HG02970 (cell line): Measurements from ENCODE around the gene USP30.
"Not testable (repeated sequence)": the region's sequence is repeated elsewhere in the genome, so short reads cannot be mapped to it uniquely, and the experiment has no call there.

Experiments used
- ATAC-seq: cut with Tn5 transposase; IDR thresholded peaks from one replicate; pipeline ENCODE4 v1.9.1; 2021; ENCODE audit warnings: mild to moderate bottlenecking, moderate library complexity, moderate number of reproducible peaks; ENCODE audit not compliant: unreplicated experiment, low FRiP score

USP30 gene

DNA sequence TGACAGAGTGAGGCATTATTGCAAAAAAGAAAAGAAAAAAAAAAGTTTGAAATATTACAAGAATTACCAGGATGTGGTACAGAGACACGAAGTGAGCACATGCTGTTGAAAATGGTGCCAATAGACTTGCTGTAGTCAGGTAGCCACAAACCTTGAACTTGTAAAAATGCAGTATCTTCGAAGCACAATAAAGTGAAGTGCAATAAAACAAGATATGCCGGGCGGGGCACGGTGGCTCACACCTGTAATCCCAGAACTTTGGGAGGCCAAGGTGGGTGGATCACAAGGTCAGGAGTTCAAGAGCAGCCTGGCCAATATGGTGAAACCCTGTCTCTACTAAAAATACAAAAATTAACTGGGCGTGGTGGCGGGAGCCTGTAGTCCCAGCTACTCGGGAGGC, 2.6 kb upstream of the USP30 start:
- ATAC-seq, result not testable (repeated sequence)

DNA sequence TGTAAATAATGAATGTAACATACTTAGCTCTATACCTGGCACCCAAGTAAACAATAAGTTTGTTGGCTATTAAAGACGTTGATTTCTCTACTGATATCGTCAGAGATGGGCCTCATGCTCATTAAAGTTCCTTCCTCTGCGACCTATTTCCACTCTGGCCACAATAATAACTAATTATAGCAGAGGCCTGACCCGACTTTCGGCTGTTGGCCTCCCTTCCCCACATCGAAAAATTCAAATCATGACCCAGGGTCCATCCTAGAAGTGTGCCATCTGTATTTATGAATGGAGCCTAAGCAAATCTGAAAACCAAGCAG, 321 bp upstream of the USP30 start:
- no peak for ATAC-seq

DNA sequence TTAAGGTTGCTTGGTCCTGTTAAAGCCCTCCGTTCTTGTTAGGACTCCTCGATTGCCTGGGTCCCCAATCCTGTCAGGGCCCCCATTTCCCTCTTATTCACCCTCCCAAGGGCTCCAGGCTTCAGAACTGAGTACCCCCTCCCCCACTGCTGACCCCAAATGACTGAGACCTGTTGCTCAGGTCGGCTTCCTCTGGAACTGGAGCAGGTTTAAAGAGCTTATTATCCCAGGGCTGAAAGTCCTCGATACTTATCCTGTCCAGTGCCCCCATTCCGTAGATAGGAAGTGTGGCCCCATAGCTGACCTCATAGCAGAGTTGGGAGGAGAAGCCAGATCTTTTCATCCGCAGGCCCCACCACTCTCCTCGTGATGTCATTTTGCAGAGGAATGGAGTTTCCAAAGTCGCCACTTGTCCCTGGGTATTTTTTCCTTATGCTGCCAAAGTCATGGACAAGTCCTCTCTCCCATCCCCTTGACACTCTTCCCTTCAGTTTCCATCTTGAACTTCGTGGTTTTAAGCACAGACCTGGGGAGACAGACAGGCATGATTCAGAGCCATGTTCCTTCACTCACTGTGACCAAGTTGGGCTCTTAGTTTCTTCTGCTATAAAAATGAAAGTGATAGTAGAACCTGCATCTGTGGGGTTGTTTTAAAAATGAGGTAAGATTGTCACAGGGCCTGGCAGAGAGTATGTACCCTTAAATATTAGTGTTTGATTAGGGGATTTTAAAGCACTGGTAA, 1.2 kb downstream of the USP30 start:
- ATAC-seq, result no peak

DNA sequence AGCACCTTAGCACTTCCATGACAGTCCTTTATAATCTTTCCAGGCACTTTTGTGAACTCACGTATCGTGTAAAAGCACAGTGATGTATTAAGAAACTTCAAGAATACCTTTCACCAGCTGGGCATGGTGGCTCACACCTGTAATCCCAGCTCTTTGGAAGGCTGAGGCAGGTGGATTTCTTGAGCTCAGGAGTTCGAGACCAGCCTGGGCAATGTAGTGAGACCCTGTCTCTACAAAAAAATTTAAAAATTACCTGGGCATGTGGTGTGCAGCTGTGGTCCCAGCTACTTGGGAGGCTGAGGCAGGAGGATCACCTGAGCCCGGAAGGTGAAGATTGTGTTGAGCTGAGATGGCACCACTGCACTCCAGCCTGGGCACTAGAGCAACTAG, 1.7 kb downstream of the USP30 start:
- ATAC-seq, result not testable (repeated sequence)

DNA sequence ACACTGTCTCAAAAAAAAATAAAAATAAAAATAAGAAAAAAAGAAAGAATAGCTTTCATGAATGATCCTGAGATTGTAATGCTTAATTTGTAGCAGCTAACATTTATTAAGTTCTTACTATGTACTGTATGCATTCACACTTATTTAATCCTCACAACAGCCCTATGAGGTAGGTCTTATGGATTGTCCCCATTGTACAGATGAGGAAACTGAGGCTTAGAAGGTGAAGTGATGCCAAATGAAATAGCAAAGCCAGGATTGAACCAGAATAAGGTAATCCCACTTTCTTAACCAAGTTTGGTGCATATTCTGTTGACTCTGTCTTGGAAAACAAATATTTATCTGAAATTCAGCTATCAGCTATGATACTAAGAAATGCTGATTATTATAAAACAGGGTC, 2.1 kb downstream of the USP30 start:
- ATAC-seq, result no peak

DNA sequence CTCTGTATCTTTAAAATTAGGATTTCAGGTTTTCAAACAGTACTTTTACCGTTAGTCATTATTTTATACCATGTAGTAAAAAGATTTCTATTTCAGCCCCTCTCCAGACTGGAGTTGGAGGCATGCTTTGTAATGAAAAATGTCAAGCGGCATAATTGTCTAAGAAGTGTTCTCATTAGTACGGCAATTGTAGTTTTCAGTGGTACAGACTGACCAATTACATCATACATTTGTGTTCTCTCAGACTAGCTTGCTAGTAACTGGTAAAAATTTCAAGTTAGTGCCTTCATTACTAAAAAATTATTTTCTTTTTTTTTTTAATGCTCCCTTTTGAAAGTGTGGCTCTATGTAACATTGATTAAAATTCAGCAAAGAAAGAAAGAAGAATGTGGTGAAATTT, 4.5 kb downstream of the USP30 start:
- ATAC-seq, result no peak

DNA sequence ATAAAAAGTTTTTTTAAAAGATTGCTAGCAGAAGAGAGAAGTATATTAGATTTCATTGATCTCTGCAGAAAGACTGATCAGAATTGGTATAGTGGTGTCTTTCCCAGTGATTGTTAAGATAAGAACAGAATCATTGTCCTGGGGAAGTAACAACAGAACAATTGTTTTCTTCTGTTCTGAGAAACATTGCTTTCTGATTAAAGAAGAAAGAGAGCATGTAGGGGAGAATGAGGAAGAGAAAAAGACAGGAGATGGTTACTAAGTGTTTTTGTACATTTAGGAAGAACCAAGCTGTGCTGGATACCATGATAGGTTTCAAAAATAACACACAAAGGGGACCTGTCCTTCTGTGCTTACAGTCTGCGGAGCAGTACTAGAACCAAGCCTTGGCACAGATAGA, 5.0 kb downstream of the USP30 start:
- ATAC-seq, result no peak

DNA sequence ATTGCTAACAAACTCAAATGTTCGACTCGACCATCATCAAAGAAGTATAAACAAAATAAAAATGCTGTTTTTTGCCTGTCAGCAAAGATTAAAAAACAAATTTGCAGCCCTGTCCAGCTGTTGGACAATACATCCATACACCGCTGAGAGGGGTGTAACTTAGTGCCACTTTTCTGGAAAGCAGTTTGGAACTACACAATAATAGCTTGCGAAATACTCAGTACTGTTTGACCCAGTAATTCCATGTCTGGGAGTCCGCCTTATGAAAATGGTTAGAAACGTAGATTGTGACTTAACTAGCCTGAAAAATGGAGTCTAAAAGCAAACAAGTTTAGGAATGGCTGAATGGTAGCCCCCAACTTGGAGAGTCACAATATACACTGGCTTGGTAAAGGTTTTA, 6.4 kb downstream of the USP30 start:
- no peak for ATAC-seq

DNA sequence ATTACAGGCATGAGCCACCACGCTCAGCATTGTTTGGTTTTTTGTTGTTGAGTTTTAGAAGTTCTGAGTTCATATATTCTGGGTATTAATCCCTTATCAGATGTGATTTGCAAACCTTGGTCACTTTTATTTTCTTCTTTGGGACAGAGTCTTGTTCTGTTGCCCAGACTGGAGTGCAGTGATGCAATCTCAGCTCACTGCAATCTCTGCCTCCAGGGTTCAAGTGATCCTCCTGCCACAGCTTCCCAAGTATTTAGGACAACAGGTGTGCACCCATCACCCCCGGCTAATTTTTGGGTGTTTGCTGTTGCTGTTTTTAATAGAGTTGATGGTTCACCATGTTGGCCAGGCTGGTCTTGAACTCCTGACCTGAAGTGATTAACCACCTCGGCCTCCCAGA, 11.8 kb downstream of the USP30 start:
- ATAC-seq, result no peak

DNA sequence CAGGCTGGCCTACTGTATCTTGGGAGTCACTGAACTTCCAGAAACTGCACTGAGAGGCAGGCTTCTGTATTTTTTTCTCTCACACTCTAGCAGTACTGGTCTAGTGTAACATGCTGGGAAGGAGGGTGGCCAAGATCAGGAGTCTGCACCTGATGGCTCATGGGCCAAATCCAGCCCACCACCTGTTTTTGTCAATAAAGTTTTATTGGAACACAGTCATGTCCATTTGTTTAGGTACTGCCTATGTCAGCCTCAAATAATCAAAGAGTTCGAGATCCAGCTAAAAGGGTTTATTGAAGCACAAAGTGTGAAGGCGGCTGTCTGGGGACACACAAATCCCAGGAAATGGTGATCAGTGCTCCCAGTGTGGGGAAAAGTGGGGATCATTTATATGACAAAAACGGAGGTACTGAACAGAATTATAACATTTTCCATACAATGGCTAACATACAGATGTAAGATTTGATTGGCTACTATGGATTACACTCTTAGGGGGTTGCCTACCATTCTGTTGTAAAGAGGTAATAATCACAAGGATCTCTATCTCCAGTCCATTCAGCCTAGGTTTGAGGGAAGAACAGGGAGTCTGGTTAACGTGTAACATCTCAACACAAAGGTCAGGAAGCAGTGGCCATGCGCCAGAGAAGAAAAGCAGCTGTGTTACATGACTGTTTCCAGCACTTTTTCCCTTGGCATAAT, 12.9 kb downstream of the USP30 start:
- no peak for ATAC-seq

DNA sequence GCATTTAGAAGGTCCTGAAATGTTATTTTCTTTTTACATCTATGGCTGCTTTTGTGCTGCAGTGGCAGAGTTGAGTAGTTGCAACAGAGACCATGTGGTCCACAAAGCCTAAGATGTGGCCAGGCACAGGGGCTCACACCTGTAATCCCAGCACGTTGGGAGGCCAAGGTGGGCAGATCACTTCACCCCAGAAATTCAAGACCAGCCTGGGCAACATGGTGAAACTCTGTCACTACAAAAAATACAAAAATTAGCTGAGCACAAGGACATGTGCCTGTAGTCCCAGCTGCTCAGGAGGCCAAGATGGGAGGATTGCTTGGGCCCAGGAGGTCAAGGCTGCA, 13.4 kb downstream of the USP30 start:
- ATAC-seq, result no peak

DNA sequence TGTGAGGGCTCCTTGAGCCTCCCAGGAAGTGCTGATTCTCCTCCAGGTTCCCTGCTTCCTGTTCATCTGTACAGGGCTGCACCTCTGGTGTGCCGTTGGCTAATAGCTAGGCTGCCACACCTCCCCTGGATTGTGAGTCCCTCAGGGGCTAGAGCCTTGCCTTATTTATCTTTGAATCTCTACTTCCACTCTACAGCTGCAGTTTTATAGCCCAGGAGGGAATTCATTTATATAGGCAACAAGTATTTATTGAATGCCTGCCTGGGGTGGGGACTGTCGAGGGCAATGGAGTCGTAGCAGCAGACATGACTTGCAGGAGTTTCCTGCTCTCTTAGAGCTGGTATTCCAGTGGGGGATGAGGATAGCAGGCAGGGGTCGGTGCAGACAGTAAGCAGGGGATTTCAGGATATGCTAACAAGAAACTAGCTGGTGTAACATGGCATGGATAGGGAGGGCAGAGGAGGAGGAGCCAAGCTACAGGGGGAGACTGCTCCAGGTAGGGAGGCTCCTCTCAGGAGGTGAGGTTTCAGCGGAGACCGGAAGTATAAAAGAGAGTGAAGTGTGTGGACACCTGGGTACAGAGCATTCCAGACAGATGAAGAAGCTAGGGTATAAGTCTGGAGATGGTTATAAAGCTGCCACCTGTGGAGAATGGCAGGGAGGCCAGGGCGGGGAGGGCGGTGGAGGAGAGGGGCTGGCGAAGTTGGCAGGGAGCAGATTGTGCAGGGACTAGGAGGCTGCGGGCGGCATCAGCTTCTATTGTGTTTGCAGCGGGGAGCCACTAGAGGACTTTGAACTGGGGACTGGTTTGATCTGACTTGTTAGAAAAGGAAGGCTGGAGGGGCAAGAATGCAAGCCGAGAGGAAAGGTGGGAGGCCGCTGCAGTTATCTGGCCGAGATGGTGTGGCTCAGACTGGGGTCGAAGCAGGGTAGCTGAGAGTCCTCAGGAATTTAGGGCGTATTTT, 17.2 kb downstream of the USP30 start:
- no peak for ATAC-seq

DNA sequence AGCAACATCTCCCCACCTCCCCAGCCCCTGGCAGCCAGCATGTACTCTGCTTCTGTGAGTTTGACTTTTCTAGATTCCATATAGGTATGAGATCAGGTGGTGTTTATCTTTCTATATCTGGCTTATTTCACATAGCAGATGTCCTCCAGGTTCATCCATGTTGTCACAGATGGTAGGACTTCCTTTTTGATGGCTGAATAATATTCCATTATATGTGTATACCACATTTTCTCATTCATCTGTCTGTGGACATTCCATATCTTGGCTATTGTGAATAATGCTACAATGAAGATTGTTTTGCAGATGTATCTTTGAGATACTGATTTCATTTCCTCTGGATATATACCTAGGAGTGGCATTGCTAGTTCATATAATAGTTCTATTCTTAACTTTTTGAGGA, 22.5 kb downstream of the USP30 start:
- no peak for ATAC-seq

DNA sequence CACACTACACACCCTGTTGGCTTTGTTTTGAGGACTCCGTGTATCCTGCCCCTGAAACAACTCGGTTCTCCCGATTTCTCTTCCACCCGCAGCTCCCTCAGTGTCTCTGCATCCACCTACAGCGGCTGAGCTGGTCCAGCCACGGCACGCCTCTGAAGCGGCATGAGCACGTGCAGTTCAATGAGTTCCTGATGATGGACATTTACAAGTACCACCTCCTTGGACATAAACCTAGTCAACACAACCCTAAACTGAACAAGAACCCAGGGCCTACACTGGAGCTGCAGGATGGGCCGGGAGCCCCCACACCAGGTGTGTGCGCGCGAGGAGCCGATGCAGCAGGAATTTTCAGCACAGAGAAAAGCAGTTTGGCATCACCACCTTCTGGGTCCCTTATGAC, 30.4 kb downstream of the USP30 start:
- no peak for ATAC-seq

DNA sequence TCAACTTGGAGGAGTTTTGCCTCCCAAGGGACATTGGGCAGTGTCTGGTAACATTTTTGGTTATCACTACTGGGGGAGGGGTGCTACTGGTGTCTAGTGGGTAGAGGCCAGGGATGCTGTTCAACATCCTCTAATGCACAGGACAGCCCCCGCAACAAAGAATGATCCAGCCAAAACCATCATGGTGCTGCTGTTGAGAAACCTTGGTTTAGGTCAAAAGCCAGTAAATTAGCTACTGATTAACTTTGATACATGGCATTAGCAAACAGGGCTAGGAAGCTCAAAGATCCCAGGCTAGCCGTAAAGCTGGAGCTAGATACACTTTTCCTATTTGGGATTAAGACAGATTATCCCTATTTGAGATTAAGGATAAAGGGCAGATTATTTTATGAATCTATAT, 32.0 kb downstream of the USP30 start:
- ATAC-seq, result no peak

DNA sequence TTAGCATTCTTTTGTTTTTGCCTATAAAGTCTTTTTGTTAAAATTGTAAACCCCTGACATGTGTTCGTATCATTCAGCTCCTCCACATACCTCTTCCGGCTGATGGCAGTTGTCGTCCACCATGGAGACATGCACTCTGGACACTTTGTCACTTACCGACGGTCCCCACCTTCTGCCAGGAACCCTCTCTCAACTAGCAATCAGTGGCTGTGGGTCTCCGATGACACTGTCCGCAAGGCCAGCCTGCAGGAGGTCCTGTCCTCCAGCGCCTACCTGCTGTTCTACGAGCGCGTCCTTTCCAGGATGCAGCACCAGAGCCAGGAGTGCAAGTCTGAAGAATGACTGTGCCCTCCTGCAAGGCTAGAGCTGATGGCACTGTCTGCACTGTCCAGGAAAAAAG, 33.2 kb downstream of the USP30 start:
- no peak for ATAC-seq

DNA sequence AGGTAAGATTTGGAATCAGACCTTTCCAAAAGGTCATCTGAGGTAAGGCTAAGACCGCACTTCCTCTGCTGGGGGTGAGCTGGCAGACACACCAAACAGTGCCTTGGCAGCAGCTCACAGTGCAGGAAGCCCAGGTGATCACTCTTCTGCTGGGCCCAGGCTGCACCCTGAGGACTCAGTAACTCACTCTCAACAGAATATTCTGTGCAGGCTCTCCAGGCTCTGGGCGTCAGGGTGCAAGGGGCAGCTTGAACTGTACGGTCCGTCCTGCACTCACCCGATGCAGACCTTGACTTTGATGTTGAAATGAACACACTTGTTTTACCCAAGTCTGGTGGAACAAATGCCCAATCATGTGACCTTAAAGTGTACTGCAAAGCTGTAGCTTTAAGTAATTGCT, 34.9 kb downstream of the USP30 start:
- ATAC-seq, result no peak

DNA sequence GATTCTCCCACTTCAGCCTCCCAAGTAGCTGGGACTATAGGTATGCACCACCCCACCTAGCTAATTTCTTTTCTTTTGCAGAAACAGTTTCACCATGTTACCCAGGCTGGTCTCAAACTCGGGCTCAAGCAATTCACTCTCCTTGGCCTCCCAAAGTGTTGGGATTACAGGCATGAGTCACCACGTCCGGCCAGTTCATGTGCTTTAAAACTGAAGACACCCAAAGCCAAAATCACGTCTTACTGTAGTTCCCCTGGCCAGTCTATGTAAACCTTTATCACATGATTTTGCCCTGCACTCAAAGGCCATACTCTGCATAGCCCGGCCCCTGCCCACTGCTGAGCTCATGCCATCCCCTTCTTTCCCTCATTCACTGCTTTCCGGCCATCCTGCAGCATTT, 36.4 kb downstream of the USP30 start:
- ATAC-seq, result no peak

DNA sequence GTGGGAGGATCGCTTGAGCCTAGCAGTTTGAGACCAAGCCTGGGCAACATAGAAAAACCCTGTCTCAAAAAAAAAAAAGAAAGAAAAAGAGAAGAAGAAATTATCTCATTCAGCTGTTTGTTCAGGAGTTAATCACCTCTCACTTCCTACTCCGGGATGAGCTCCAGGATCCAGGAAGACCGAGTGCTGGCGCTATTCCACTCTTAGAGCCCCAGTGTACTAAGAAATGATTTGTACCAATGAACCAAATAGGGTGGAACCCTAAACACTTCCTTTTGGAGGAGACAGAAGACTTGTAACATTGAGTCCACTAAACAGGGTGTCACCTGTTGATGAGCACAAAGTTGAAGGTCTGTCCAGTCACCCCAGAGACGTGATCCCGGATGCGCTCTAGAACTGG, 37.3 kb downstream of the USP30 start:
- ATAC-seq, result no peak

DNA sequence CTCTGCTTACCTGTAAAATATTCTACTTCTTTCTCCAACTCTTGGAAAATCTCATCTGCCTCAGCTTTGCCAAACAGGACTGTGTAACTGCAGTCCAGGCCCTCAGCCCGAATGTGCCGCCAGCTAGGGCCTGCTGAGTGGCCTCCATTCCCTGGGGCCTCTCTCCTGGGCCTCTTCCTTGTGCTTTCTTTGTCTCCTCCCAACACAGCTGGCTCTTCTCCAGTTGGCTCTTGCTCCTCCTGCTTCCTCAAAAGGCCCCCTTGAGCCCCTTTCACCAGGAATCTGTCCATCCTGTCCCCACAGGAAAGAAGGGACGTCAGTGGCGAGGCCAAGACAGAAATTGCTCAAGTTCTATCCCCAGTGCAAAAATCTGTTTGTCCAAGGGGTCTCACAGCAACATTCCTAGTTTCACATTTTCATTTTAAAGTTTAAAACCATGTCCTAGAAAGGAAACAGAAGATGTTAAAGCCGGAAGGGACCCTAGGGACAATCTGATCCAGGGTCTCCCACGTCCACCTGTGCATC, 40.2 kb downstream of the USP30 start:
- ATAC-seq, result no peak
